HG03565 (cell line): ENCODE data around the gene LDHD.
"Not testable (repeated sequence)": the region's sequence is repeated elsewhere in the genome, so short reads cannot be mapped to it uniquely, and the experiment has no call there.

Source experiments
- ATAC-seq: cut with Tn5 transposase; IDR thresholded peaks from one replicate; pipeline ENCODE4 v1.9.1; 2021; ENCODE audit warnings: mild to moderate bottlenecking, moderate library complexity; ENCODE audit not compliant: unreplicated experiment

Gene LDHD

DNA sequence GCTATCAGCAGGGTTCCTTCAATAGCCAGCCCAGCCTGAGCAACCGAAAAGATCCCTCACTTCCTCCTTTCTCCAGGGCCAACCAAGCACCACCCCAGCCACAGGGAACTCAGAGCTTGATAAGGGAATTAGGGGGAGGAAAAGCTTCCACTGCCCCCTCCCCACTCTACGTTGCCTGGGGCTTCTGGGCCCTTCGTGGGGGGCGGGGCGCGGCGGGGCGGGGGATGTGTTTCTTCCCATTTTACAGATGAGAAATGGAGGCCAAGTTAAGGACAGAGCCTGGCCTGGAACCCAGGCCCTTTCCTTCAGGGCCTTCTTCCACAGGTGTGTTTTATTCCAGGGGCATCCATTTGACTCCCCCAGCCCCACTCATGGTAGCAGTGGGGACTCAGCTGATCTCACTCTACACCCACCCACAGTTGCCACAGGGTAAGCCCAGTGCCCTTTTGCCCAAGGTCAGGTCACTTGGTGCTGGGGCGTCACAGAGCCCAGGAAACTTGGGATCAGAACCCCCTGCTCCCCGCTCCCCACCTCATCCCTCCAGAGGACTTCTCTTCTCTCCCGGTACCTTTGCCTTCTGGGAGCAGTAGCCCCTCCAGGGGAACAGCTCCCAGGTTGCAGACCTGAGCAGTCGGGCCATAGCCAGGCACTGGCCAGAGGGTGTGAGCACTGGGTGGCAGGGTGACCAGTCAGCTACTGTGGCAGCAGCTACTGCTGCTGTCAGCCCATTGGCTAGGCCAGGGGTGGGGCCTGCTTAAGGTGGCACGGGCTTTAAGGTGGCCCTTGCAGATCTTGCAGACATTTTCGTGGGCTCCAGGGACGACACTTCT is at the start of gene LDHD:
LDHD (minus strand) TSS at position 700 of the 830 bp plus-strand sequence; CDS start at position 640, 60 bp downstream.
- ATAC-seq = no peak

DNA sequence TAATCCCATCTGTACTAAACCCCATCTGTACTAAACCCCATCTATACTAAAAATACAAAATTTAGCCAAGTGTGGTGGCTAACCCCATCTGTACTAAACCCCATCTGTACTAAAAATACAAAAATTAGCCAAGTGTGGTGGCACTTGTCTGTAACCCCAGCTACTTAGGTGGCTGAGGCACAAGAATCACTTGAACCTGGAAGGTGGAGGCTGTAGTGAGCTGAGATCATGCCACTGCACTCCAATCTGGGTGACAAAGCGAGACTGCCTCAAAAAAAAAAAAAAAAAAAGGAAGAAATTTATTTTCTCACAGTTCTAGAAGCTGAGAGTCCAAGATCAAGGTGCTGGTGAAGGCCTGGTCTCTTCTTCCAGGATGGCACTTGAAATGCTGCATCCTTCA is 43.8 kb upstream of the LDHD start:
- ATAC-seq = no peak

DNA sequence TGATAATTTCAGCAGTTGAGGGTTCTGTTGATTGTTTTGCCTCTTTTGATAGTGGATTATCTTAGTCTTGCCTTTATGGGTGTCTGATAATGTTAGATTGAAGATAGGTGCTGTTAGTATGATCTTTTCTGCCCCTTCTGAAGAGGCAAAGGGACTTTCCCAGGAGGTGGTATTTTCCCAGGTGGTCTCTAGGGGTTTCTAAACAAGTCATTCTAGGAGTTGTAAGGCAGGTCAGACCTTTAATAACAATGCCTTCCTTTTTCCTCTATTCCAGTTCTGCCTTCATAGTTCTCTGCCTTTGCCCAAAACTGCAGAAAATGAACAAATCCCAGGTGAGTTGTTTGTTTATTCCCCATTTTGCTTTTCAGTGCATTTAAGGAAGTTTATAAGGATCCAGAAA is 36.1 kb upstream of the LDHD start:
- no peak for ATAC-seq

DNA sequence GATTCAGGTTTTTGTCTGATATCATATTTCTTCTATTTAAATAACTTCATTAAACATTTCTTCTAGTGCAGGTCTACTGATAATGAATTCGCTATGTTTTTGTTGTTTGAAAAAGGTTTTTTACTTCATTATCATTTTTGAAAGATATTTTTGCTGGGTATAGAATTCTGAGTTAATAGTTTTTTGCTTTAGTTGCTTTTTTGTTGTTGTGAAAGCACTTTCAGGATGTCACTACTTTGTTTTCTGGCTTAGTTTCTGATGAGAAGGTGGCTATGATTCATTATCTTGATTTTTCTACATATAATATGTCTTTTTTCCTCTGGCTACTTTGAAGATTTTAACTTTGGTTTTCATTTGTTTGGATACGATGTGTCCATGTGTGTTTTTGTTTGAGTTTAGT is 35.2 kb upstream of the LDHD start:
- ATAC-seq = no peak

DNA sequence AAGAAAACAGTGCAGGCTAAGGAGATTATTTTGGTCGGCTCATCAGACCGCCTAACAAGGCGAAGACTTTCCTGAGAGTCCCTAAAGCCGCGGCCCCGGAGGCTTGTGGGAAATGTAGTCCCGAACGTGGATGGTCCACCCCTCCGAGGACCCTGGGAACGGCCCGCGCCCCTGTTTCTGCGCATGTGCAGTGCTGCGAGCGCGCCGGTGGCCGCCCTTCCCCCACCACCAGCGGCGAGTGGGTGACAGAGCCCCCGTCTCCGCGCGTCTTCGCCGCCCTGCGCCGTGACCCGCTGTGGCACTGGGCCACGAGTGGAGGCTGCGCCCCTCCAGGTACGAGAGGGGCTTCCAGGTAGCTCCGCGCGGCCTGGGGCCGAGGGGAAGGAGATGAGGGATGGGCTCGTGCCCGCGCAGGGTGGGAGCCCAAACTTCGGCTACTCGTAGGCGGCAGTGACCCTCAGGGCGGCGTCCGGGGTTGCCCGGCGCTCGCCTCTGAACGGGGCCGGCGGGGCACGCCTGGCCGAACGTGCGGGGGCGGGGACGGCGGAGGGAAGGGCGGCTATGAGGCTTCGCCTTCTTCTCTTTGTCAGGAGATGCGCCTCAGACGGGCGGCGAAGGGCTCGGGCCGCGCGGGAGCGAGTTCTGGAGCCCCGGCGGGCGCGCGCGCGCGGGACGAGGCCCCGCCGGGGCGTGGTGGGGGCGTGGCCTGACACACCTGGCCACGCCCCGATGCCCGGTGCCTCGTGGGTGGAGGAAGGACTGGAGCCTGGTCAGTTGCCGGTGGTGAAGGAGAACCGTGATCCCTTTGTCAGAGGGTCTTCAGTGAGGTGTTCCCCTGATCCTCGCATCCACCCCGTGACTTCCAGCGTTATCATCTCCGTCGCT is 32.0 kb upstream of the LDHD start, which contains the start of gene ZFP1:
ZFP1 (plus strand) TSS at position 214 of the 885 bp plus-strand sequence. CDS start 4,428 bp downstream, outside the sequence.
- peak; percentile 61 for ATAC-seq

DNA sequence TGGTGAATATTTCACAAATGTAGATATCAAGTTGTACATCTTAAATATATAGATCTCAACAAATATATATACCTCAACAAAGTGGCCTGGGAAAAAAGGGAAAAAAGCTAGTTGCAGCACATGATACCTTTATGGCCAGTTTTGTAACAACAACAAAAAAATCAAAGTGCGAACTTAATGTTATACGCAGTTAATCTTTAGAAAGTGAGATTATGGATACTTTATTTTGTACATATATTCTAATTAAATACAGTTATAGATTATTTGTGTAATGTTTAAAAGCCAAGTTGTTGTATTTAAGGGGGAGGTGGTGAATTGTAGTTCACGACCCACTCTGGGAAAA is 31.4 kb upstream of the LDHD start:
- ATAC-seq = no peak

DNA sequence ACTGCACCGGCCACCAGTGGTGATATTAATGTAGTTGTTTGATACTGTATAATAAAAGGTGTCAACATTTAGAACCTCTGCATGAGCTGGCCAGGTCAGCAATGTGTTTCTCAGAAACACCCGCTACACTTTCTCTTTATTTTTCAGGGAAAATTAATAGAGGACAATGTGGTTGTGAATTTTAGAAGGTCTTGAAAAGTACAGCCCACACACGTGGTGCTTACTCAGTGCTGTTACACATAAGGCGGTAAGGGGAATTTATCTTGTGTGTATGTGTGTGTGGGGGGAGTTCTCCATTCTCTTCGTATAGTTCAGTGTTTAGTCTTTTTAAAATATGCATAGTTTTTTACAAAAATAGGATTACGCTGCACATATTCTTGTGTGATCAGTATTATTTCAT is 27.4 kb upstream of the LDHD start:
- ATAC-seq = no peak

DNA sequence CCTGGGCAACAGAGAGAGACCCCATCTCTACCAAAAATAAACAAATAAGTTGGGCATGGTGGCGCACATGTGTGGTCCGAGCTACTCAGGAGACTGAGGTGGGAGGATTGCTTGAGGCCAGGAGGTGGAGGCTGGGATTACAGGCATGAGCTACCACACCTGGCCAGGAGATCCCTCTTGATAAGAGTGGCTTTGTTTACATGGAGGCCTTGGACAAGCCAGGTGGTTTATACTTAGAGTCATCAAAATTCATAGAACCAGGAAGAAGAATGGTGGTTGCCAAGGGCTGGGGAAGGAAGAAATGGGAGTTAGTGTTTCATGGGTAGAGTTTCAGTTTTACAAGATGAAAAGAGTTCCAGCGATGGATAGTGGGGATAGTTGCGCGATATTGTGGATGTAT is 22.9 kb upstream of the LDHD start:
- no peak for ATAC-seq

DNA sequence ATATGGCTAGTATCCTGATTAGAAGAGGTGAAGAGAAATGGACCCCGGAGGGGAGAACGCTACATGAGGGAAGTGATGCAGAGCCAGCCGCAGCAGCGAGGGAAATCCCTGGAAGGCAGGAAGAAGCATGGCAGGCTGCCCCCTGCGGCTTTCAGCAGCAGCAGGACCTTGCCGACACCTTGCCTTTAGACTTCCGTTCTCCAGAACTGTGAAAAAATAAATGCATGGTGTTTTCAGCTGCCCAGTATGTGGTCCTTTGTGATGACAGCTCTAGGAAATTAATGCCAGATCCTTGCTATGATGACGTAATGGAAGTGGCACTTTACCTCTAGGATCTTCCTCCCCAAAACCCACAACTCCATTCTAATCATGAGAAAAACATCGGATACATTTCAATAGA is 22.1 kb upstream of the LDHD start:
- no peak for ATAC-seq

DNA sequence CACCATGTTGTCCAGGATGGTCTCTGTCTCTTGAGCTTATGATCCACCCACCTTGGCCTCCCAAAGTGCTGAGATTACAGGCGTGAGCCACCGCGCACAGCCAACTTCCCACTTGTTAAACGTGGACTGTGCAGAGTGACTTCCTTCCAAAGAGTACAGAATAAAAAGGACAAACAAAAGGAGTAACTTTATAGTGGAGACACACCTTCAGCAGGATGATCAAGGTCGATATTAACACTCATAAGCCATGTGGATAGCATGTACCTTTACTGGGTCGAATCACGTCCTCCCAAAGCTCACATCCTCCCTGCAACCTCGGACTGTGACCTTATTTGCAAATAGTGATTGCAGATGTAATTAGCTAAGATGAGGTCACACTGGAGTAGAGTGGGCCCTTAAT is 21.7 kb upstream of the LDHD start:
- ATAC-seq = no peak

DNA sequence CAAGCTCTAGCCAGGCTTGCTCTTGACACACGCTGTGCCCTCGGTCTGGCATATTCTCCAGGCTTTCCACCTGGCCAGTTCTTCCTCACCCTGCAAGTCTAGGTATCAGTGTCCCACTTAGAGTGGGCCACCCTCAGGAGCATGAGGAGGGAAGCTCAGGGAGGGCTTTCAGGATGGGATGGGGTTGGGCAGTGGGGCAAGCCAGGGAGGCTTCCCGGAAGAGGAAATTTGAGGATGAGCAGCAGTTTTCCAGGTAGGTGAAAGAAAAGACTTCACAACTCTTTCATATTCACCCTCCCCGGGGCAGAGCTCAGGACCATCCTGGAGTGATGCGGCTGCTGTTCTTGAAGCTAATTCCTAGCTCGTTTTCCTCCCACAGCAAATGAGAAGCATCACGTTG is 14.5 kb upstream of the LDHD start:
- no peak for ATAC-seq

DNA sequence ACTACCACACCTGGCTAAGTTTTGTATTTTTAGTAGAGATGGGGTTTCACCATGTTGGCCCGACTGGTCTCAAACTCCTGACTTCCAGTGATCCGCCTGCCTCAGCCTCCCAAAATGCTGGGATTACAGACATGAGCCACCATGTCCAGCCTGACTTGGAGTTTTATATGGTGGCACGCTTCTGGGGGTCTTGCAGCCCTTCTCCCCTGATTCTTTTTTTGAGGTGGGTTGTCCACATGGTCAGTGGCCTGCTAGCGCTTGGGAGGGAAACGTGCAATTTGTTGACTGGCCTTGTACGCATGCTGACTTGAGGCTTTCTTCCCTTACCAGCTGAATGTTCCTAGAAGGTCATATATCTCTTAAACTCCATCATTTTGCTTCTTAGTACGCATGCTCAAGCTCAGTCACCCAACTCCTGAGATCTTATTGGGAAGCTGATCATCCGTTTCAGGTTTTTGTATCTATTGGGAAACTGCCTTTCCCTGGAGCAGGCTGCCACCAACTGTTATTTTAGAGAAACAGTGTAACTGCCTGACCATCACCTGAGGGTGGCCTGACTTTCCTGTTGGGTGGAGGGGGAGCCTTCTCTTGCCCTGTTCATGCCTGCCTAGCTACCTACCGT is 13.7 kb upstream of the LDHD start:
- no peak for ATAC-seq

DNA sequence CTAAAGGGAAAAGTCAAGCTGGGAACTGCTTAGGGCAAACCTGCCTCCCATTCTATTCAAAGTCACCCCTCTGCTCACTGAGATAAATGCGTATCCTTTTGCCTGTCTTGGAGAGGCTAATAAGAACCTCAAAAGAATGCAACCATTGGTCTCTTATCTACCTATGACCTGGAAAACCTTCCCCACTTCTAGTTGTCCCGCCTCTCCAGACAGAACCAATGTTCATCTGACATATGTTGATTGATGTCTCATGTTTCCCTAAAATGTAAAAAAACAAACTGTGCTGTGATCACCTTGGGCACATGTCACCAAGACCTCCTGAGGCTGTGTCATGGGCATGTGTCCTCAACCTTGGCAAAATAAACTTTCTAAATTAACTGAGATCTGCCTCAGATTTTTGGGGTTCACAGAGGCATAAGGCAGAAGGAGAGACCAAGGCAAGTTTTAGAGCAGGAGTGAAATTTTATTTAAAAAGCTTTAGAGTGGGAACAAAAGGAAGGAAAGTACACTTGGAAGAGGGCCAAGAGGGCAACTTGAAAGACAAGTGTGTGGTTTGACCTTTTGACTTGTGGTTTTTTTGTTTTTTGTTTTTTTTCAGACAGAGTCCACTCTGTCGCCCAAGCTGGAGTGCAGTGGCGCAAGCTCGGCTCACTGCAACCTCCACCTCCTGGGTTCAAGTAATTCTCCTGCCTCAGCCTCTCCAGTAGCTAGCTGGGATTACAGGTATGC is 13.0 kb upstream of the LDHD start:
- ATAC-seq = not testable (repeated sequence)

DNA sequence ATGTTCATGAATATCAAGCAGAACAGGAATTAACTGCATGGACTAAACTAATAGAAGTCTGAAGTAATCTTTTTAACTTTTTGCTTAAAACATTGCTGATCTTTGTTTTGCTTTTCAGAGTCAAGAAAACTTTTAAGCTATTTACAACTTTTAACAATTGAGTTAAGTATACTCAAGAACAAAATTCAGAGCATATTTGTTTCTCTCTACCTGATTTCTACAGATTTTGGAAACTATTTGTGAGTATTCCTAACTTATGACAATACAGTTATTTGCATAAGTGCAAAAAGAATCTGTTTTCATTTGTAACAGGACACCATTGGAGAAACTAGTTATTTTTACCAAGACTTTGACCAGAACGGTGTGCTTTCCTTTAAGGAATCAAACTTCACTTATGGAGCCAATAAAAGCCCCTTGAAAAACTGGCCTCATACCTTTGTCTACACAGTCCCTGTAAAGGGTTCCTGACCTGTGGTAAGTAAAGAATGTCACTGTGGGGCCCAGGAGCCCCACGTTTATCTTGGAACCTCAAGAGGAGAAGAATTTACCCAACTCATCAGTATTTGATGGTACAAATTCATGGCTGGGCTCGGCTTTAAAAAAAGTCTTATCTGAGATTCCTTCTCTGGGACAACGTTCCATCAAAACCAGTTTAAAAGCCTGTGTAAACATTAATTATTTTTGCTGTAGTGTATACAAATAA is 11.3 kb upstream of the LDHD start:
- ATAC-seq = no peak

DNA sequence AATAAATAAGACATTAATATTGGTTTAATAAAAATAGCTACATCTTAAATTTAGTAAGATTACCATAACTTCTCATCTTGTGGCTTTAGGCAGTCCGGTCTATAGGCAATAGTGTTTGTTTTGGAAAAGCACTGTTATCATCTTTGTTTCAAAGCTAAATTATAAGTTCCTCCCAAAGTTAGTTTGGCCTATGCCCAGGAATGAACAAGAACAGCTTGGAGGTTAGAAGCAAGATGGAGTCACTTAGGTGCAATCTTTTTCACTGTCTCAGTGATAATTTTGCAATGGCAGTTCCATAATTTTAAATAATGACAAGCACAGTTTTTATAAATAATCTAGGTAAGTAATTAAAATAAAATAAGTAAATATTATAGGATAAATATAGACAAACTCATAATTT is 6.0 kb upstream of the LDHD start:
- no peak for ATAC-seq

DNA sequence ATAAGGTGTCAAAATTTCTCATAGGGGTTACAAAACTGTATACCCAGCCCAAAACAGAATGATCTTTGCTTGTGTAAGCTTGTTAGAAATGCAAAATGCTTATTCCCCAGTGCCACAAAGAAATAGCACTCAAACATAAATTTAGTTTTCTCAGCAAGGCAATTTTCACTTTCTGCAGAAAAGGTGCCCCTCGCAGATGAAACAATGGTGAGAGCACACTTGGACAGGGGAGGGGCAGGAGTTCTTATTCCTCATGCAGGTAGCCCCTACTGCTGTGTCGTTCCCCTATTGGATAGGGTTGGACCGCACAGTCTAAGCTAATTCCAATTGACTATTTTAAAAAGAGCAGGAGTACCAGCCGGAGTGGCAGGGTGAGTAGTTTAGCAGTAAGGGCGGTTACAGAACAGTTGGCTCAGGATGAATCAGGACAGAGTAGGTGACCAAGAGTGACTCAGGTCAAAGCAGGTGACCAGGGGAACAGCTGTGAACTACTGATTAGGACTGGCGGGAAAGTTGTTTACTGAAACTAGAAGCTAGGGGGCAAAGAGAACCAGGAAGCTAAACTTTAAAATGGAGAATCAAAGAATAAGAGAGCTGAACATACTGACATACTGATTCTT is 5.5 kb upstream of the LDHD start:
- ATAC-seq = no peak

DNA sequence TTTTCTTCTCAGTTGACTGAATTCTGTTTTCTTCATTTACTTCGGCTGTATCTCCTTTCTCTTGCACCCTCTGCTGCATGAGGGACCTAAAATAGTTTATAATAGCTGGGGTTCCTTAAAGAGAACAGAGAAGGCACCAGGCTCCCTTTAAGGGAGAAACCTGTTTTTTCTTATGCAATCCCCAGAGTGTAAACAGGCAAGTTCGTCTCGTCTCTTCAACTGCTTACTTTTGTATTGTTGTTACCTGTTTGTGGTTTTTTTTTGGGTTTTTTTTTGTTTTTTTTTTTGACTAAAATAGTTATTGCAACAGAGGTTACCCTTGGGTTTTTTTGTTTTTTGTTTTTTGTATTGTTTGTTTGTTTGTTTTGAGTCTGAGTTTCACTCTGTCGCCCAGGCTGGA is 3.7 kb upstream of the LDHD start:
- no peak for ATAC-seq

DNA sequence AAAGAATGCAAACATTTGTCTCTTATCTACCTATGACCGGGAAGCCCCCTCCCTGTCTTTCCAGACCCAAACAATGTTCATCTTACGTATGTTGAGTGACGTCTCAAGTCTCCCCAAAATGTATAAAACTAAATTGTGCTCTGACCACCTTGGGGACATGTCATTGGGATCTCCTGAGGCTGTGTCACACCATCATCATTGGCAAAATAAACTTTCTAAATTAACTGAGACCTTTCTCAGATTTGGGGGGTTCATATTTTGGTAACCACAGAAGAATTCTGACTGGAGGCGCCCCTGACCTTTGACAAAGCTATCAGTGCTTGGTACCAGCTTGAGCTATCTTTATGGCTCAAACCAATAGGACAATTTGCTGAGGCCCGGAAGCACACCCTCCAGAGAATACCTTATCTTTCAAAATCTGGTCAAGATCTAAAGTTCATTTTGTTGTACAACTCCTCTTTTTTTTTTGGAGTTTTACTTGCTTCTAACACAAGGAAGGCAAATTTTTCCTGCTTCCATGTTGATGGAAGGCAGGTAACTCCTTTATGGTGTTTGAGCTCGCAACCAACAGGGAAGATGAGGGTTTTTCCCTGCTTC is 2.5 kb upstream of the LDHD start:
- no peak for ATAC-seq

DNA sequence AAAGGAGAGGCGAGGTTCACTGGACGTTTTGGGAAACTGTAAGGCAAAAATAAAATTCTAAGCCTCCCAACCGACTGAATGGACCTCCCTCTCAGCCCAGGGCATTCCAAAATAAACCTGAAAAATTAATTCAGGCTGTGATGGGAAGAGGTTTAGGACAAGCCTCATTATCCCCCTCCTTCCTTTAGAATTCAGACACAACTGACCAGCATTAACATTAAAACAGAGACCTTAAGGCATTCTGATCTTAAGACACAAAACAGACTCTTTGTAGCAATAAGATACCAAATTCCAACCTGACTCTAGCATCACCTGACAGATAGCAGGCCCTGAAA is 298 bp upstream of the LDHD start:
- ATAC-seq = no peak
